ENCODE data around the gene GPC3.

GPC3 gene

GRCh38 chrX:133601116-133601515, 384.3 kb downstream of the GPC3 start:
- DNase-seq (ENCODE audit: low spot score): no peak

- no peak for DNase-seq (ENCODE audit: low spot score)
These were observed 384.9 kb downstream of the GPC3 start for GRCh38 chrX:133600536-133600935.

GRCh38 chrX:133598601-133599335, 386.6 kb downstream of the GPC3 start:
- DNase-seq (ENCODE audit: low spot score): no peak

- DNase-seq (ENCODE audit: low spot score): no peak
These were observed 391.2 kb downstream of the GPC3 start for GRCh38 chrX:133594156-133594555.

- no peak for DNase-seq (ENCODE audit: low spot score)
These were observed 391.9 kb downstream of the GPC3 start for GRCh38 chrX:133593531-133593930.

- DNase-seq (ENCODE audit: low spot score): no peak
These were observed 394.5 kb downstream of the GPC3 start for GRCh38 chrX:133590703-133591505.

GRCh38 chrX:133588827-133589226, 396.6 kb downstream of the GPC3 start:
- no peak for DNase-seq (ENCODE audit: low spot score)

GRCh38 chrX:133587818-133588217, 397.6 kb downstream of the GPC3 start:
- no peak for DNase-seq (ENCODE audit: low spot score)

GRCh38 chrX:133587071-133587470, 398.3 kb downstream of the GPC3 start:
- no peak for DNase-seq (ENCODE audit: low spot score)

- no peak for DNase-seq (ENCODE audit: low spot score)
These were observed 399.0 kb downstream of the GPC3 start for GRCh38 chrX:133586443-133586842.

GRCh38 chrX:133583825-133584224, 401.6 kb downstream of the GPC3 start:
- no peak for DNase-seq (ENCODE audit: low spot score)

GRCh38 chrX:133580625-133581024, 404.8 kb downstream of the GPC3 start:
- DNase-seq (ENCODE audit: low spot score): no peak

GRCh38 chrX:133579631-133580030, 405.8 kb downstream of the GPC3 start:
- no peak for DNase-seq (ENCODE audit: low spot score)

- DNase-seq (ENCODE audit: low spot score): no peak
These were observed 408.5 kb downstream of the GPC3 start for GRCh38 chrX:133576876-133577275.

- no peak for DNase-seq (ENCODE audit: low spot score)
These were observed 409.8 kb downstream of the GPC3 start for GRCh38 chrX:133575501-133576136.

GRCh38 chrX:133574716-133575115, 410.7 kb downstream of the GPC3 start:
- no peak for DNase-seq (ENCODE audit: low spot score)

- DNase-seq (ENCODE audit: low spot score): no peak
These were observed 414.8 kb downstream of the GPC3 start for GRCh38 chrX:133570549-133570948.

GRCh38 chrX:133569217-133569616, 416.2 kb downstream of the GPC3 start:
- DNase-seq (ENCODE audit: low spot score): no peak

- no peak for DNase-seq (ENCODE audit: low spot score)
These were observed 417.3 kb downstream of the GPC3 start for GRCh38 chrX:133568109-133568508.

GRCh38 chrX:133566876-133567275, 418.5 kb downstream of the GPC3 start:
- no peak for DNase-seq (ENCODE audit: low spot score)

GRCh38 chrX:133563705-133564104, 421.7 kb downstream of the GPC3 start:
- DNase-seq (ENCODE audit: low spot score): no peak

GRCh38 chrX:133561251-133561650, 424.1 kb downstream of the GPC3 start:
- no peak for DNase-seq (ENCODE audit: low spot score)

GRCh38 chrX:133559909-133560308, 425.5 kb downstream of the GPC3 start:
- no peak for DNase-seq (ENCODE audit: low spot score)

All from COLO829 (cell line).